Mesenteric fat pad (tissue), 1 donor: ENCODE measurements around the gene MMD. TPM values are rescaled to one million over a fixed set of nuclear protein-coding genes. Genes with fewer than 3 reads are reported as not detected.
"Not testable (repeated sequence)": the region's sequence is repeated elsewhere in the genome, so short reads cannot be mapped to it uniquely, and the experiment has no call there.

Experiments used
- DNase-seq: peaks from one replicate; pipeline ENCODE4 v3.0.0-alpha.2; 2020; ENCODE audit warnings: low spot score
- total RNA-seq: library from RNA; stranded (reverse); fragmentation: NEBNext Ultra II Directional; extraction: Animal tissue kit (Norgen Biotek cat#: 25700); gene quantifications from one replicate; pipeline ENCODE4 v1.2.1, GENCODE V29; 2021
- donor health status: DM: yes; HTN: yes; CAD: no.

The MMD gene
- total RNA-seq, 1 donor from 2014 or later, result 190 TPM

- no peak for DNase-seq
Observed at GRCh38 chr17:55395803-55396505, 25.7 kb downstream of the MMD start.

GRCh38 chr17:55394357-55395021 is 27.1 kb downstream of the MMD start:
- no peak for DNase-seq

GRCh38 chr17:55391764-55392467 is 29.7 kb downstream of the MMD start:
- no peak for DNase-seq

GRCh38 chr17:55391244-55391757 is 30.3 kb downstream of the MMD start:
- no peak for DNase-seq

GRCh38 chr17:55390364-55390977 is 31.2 kb downstream of the MMD start:
- no peak for DNase-seq

- DNase-seq, result not testable (repeated sequence)
Observed at GRCh38 chr17:55389715-55390114, 31.9 kb downstream of the MMD start.

- DNase-seq, result no peak
Observed at GRCh38 chr17:55388842-55389241, 32.8 kb downstream of the MMD start.

GRCh38 chr17:55386796-55387332 is 34.8 kb downstream of the MMD start:
- DNase-seq, result no peak

GRCh38 chr17:55384643-55385232 is 36.9 kb downstream of the MMD start:
- no peak for DNase-seq

- no peak for DNase-seq
Observed at GRCh38 chr17:55383771-55384642, 37.6 kb downstream of the MMD start.

- no peak for DNase-seq
Observed at GRCh38 chr17:55381017-55381770, 40.4 kb downstream of the MMD start.

- DNase-seq, result no peak
Observed at GRCh38 chr17:55377671-55378275, 43.9 kb downstream of the MMD start.

- no peak for DNase-seq
Observed at GRCh38 chr17:55368706-55369105, 52.9 kb downstream of the MMD start.

GRCh38 chr17:55366020-55366481 is 55.6 kb downstream of the MMD start:
- no peak for DNase-seq

GRCh38 chr17:55363033-55363432 is 58.6 kb downstream of the MMD start:
- no peak for DNase-seq

- DNase-seq, result no peak
Observed at GRCh38 chr17:55360971-55361370, 60.7 kb downstream of the MMD start.

- no peak for DNase-seq
Observed at GRCh38 chr17:55356434-55357328, 65.0 kb downstream of the MMD start.

GRCh38 chr17:55354941-55355340 is 66.7 kb downstream of the MMD start:
- DNase-seq, result no peak
